Heart left ventricle (tissue), 13 donors: ENCODE data around the gene MEOX1.

ENCODE experiments used
- POLR2A ChIP-seq, 2 donors: fragments of 450-650 bp; IDR thresholded peaks; one replicate each; pipeline ENCODE4 v1.6.1; 2017; ENCODE audit warnings: antibody characterized with exemption in 2 of 2, mild to moderate bottlenecking in 2 of 2, moderate library complexity in 2 of 2
- TF ChIP-seq, protein P1 (sequence below), 12 donors: fragments of 200-600 bp; sonication (generic) in 4 of 12; IDR thresholded peaks; one replicate each; pipeline versions ENCODE4 v1.5.0 to v1.8.0; 2018 to 2022; ENCODE audit warnings: antibody characterized with exemption in 12 of 12, mild to moderate bottlenecking in 5 of 12
- donor health status: ischemic (EF 13 %, LVEDD 7.1; RV severe dilation, severe dysfunction).
- donor health status: DM: no; HTN: yes; CAD: no.
- donor health status: DM: no; HTN: no; CAD: no.
- donor health status: ischemic (EF 25% LVEDD 6.9; RV normal size, moderate dysfunction).
- donor health status: ischemic (EF 25% LVEDD 5.7; RV mildly dilated, moderate dysfunction).
- donor health status: ischemic (EF 35%, LVEDD 5.7; RV mildly dilated, moderate dysfunction).
- donor health status: nonischemic (EF 11% LVEDD 7.7; RV severe dilation, severe dysfunction).
- donor health status: DM: yes; HTN: yes; CAD: no.
- donor health status: PGD.
- donor health status: ischemic (EF 29% LVEDD 5.4; RV normal size, mild dysfunction).
- donor health status: nonischemic (EF 23%, LVEDD 6.1; RV moderate dilation, normal function).

DNA sequence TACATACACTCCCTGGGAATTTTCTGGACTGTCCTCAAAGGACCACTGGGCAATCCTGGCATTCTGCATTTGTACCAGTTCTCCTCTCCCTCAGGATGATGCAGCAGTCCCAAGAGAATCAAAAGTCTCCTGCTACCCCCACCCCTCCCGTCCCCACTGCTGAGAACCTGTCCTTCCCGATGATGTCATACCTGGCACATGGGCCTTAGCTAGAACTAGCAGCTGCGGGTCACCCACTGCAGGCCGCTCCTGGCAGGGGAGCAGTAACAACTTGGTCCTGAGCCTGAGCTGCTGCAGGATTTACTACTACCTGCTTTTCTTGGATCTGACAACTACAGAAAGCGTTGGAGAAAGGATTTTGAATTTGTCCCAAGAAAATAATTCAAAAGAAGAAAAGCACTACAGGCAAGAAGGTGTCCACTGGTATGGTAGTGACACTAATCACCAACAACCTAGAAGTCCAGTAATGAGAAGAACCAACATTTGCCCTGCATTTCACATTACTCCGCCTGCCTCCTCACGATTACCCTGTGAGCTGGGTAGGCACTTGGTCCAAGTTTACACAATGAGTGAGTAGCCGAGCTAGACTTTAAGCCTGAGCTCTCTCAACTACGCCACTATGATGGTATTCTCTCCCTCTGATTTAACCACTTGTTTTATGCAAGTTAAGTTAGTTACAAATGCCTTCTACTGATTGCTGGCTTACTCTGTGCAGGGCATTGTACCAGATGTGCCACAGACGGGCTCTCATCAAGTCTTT, 60.3 kb downstream of the MEOX1 start:
- TF ChIP-seq POLR2A (IDR thresholded peaks at IDR 0.05), result no peak
- TF ChIP-seq, protein P1, sequence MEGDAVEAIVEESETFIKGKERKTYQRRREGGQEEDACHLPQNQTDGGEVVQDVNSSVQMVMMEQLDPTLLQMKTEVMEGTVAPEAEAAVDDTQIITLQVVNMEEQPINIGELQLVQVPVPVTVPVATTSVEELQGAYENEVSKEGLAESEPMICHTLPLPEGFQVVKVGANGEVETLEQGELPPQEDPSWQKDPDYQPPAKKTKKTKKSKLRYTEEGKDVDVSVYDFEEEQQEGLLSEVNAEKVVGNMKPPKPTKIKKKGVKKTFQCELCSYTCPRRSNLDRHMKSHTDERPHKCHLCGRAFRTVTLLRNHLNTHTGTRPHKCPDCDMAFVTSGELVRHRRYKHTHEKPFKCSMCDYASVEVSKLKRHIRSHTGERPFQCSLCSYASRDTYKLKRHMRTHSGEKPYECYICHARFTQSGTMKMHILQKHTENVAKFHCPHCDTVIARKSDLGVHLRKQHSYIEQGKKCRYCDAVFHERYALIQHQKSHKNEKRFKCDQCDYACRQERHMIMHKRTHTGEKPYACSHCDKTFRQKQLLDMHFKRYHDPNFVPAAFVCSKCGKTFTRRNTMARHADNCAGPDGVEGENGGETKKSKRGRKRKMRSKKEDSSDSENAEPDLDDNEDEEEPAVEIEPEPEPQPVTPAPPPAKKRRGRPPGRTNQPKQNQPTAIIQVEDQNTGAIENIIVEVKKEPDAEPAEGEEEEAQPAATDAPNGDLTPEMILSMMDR (IDR thresholded peaks at IDR 0.05), result no peak
